ENCODE results near the gene SLC24A3.

GRCh38 chr20:19254956-19255355, 42.5 kb downstream of the SLC24A3 start:
- no peak for TF ChIP-seq BHLHE40 (IDR thresholded peaks at IDR 0.05; ENCODE audit: borderline replicate concordance)
- TF ChIP-seq, protein P1, sequence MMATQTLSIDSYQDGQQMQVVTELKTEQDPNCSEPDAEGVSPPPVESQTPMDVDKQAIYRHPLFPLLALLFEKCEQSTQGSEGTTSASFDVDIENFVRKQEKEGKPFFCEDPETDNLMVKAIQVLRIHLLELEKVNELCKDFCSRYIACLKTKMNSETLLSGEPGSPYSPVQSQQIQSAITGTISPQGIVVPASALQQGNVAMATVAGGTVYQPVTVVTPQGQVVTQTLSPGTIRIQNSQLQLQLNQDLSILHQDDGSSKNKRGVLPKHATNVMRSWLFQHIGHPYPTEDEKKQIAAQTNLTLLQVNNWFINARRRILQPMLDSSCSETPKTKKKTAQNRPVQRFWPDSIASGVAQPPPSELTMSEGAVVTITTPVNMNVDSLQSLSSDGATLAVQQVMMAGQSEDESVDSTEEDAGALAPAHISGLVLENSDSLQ (IDR thresholded peaks at IDR 0.05), result no peak
- TF ChIP-seq ARNT (IDR thresholded peaks at IDR 0.05), result no peak
- no peak for TF ChIP-seq LEF1 (IDR thresholded peaks at IDR 0.05; ENCODE audit: borderline replicate concordance)
- no peak for TF ChIP-seq TARDBP (IDR thresholded peaks at IDR 0.05)
- TF ChIP-seq FOXM1 (IDR thresholded peaks at IDR 0.05; ENCODE audit: borderline replicate concordance), result no peak
- TF ChIP-seq SP1 (IDR thresholded peaks at IDR 0.05), result no peak
- no peak for TF ChIP-seq CTBP1 (IDR thresholded peaks at IDR 0.05; ENCODE audit: borderline replicate concordance)
- TF ChIP-seq HDGF (IDR thresholded peaks at IDR 0.05; ENCODE audit: borderline replicate concordance), result no peak
- TF ChIP-seq ZNF384 (IDR thresholded peaks at IDR 0.05), result no peak
- TF ChIP-seq ELF4 (IDR thresholded peaks at IDR 0.05), result no peak
